Type B pancreatic cell (in vitro differentiated cells): ENCODE data around the gene TK2. TPM values are rescaled to one million over a fixed set of nuclear protein-coding genes. Genes with fewer than 3 reads are reported as not detected.
A peak's percentile ranks its signal among the peaks of the same experiment; 100 is the strongest.

Experiments used
- DNase-seq: peaks from one replicate; pipeline ENCODE4 v3.0.0; 2021; ENCODE audit warnings: mixed read lengths; ENCODE audit not compliant: unreplicated experiment; ENCODE audit errors: extremely low spot score
- H3K27ac Mint-ChIP-seq: 2 replicates; pipeline ENCODE4 v1.8.0; 2021; ENCODE audit warnings: mild to moderate bottlenecking, mixed read lengths
- H3K27me3 Mint-ChIP-seq: 2 replicates; pipeline ENCODE4 v1.8.0; 2021; ENCODE audit warnings: mixed read lengths
- H3K36me3 Mint-ChIP-seq: 2 replicates; pipeline ENCODE4 v1.8.0; 2021; ENCODE audit warnings: mixed read lengths
- H3K4me1 Mint-ChIP-seq: one replicate; pipeline ENCODE4 v1.8.0; 2021; ENCODE audit warnings: mixed read lengths; ENCODE audit not compliant: unreplicated experiment
- H3K4me3 Mint-ChIP-seq: 2 replicates; pipeline ENCODE4 v1.8.0; 2021; ENCODE audit warnings: mild to moderate bottlenecking, mixed read lengths
- H3K9me3 Mint-ChIP-seq: 2 replicates; pipeline ENCODE4 v1.8.0; 2021; ENCODE audit warnings: mixed read lengths
- total RNA-seq: library from RNA; stranded (reverse); gene quantifications from 2 replicates; pipeline ENCODE4 v1.2.1, GENCODE V29; 2021; ENCODE audit warnings: low replicate concordance
- TF ChIP-seq, protein P1 (sequence below): fragments of 200-600 bp; sonication (generic); conservative IDR thresholded peaks from 2 replicates; pipeline ENCODE4 v1.5.0; 2021; ENCODE audit warnings: antibody characterized with exemption, mild to moderate bottlenecking

TK2 gene
- total RNA-seq, 1 donor from 2014 or later: 18.4 TPM

DNA sequence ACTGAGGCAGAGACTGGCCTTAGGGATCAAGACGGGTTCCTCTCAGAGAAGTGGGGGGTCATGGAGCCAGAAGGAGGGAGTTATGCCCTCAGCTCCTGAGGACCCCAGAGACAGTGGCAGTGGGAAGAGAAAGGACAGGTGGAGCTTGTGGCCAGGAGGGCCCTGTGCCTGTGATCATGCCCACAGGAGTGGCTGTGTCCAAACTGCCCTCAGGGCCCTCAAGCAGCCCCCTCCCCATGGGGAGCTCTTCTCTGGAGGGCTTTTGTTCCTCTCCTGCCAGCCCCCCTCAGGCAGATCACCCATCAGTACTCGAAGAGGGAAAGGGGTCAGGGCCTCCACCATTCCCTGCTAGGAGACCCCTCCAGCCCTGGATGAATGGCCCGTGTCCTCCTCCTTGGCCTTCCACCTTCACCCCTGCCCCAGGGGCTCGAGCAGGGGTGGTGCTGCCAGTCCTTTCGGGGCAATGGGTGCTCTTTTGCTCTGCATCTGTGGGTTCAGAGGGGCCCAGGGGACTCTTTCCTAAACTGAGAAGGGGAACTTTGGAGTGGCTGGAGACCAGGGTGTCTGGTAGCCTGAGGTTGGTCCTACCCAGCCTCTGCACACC, 70.2 kb downstream of the TK2 start:
- H3K9me3 Mint-ChIP-seq: no peaks in the 10 kb centered on the region
- H3K27me3 Mint-ChIP-seq: peaks cover 6% of the 10 kb centered on the region
- H3K4me3 Mint-ChIP-seq: no peak overlapping the region
- DNase-seq: peak; percentile 62
- peaks cover 28% of the 10 kb centered on the region for H3K4me1 Mint-ChIP-seq
- no peaks in the 10 kb centered on the region for H3K36me3 Mint-ChIP-seq
- TF ChIP-seq, protein P1, sequence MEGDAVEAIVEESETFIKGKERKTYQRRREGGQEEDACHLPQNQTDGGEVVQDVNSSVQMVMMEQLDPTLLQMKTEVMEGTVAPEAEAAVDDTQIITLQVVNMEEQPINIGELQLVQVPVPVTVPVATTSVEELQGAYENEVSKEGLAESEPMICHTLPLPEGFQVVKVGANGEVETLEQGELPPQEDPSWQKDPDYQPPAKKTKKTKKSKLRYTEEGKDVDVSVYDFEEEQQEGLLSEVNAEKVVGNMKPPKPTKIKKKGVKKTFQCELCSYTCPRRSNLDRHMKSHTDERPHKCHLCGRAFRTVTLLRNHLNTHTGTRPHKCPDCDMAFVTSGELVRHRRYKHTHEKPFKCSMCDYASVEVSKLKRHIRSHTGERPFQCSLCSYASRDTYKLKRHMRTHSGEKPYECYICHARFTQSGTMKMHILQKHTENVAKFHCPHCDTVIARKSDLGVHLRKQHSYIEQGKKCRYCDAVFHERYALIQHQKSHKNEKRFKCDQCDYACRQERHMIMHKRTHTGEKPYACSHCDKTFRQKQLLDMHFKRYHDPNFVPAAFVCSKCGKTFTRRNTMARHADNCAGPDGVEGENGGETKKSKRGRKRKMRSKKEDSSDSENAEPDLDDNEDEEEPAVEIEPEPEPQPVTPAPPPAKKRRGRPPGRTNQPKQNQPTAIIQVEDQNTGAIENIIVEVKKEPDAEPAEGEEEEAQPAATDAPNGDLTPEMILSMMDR: no peak
- H3K27ac Mint-ChIP-seq: no peak overlapping the region

DNA sequence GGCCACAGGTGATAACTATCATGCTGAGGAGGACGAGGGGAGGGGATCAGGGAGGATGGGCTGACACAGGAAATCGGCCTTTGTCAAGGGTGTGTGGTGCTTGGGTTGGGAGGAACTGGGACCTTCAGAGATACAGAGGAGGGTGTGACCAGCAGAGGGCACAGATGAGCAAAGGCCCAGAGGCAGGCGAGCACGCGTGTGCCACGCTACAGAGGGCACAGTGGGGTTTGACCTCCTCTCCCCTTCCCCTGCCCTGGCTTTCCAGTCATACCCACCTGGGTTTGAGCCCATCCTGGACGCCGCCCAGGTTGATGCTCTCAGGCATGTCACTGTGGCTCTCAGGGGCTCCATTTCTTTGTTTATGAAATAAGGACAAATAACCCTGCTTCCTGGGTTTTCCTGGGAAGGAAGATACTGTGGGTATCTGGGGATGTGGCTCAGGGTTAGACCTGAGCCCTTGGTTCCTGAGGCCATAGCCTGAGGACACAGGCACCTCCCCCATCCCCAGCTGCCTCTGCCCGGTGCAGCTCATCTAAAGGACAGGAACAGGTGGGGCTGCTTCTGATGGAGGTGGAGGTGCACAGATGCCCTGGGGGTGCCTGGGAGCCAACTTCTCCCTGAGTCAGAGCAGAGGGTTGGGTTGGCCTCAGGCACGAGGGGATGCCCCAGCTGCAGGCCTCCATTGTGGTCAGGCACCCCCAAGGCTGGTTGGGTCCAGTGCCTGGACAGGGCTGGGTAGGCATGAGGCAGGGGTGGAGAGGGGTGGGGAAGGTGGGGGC, 71.0 kb downstream of the TK2 start:
- Mint-ChIP-seq H3K27ac (no peak overlapping the region), H3K4me1 (peaks cover 26% of the 10 kb centered on the region), H3K27me3 (peaks cover 9% of the 10 kb centered on the region), H3K36me3 (no peaks in the 10 kb centered on the region), H3K4me3 (no peak overlapping the region), H3K9me3 (no peaks in the 10 kb centered on the region)
- TF ChIP-seq, protein P1: peak; percentile 73
- DNase-seq: peak; percentile 62

- Mint-ChIP-seq H3K36me3 (no peaks in the 10 kb centered on the region), H3K9me3 (no peaks in the 10 kb centered on the region), H3K27me3 (peaks cover 9% of the 10 kb centered on the region), H3K4me1 (peaks cover 18% of the 10 kb centered on the region), H3K27ac (peak overlapping the region; percentile 71), H3K4me3 (no peak overlapping the region)
- no peak for DNase-seq
- TF ChIP-seq, protein P1: no peak
These were observed 72.8 kb downstream of the TK2 start for GRCh38 chr16:66477028-66477515.

DNA sequence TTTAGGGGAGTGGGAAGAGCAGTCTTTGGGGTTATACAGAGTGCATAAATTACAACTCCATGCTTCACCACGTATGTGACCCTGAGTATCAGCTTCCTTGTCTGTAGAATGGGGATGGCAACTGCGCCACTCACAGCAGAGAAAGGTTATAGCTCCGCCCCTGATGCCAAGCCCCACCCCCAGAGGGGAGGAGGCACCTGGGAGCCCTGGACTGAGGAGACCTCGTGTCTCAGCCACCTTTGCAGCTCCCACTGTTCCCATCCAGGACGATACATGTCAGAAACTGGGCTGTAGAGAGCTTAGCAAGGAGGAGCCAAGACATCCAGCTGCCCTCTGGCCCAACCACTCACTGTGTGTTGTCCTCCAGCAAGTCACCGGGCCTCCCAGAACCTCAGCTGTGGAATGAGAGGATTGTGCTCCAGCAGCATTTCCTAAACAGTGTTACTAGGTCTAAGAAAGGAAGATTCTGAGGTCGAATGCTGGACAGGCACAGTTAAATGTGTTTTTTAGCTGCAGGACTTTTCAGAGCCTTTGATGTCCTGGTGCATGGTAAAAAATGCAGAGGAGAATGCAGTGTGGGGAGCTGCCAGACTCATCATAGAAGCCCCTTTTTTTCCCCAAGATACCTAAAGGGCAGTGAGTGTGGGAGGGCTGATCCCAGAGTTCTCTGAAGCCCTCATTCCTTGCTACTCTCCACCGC, 73.4 kb downstream of the TK2 start:
- Mint-ChIP-seq H3K36me3 (no peaks in the 10 kb centered on the region), H3K9me3 (no peaks in the 10 kb centered on the region), H3K27me3 (peaks cover 9% of the 10 kb centered on the region), H3K4me1 (peaks cover 18% of the 10 kb centered on the region), H3K4me3 (no peak overlapping the region), H3K27ac (peak overlapping the region; percentile 71)
- DNase-seq: peak; percentile 52
- TF ChIP-seq, protein P1: no peak

DNA sequence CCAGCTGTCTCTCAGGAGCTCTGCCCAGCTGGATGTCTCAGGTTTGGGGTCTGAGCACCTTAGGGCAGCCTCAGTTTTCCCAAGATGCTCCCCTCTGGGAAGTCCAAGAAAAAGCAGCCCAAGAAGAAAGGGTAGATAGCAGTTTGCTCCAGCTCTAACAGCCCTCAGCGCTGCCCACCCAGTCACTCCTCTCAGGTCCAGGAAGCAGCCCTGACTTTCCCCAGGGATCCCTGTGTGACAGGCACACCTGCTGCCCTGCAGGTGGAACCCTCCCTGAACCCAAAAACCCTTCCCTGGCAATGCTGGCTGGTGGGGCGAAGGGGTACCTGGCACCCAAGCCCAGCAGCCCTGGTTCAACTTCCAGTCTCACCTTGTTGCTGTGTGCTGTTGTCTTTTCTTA, 74.7 kb downstream of the TK2 start:
- peak; percentile 45 for DNase-seq
- peaks cover 13% of the 10 kb centered on the region for H3K4me1 Mint-ChIP-seq
- TF ChIP-seq, protein P1: no peak
- no peaks in the 10 kb centered on the region for H3K36me3 Mint-ChIP-seq
- H3K9me3 Mint-ChIP-seq: no peaks in the 10 kb centered on the region
- peak overlapping the region; percentile 74 for H3K27ac Mint-ChIP-seq
- H3K4me3 Mint-ChIP-seq: no peak overlapping the region
- H3K27me3 Mint-ChIP-seq: peaks cover 9% of the 10 kb centered on the region
